GM21390 (cell line): ENCODE measurements around the gene TMEM190.
A peak's percentile ranks its signal among the peaks of the same experiment; 100 is the strongest.

Experiments
- ATAC-seq: cut with Tn5 transposase; IDR thresholded peaks from one replicate; pipeline ENCODE4 v1.9.1; 2021; ENCODE audit not compliant: unreplicated experiment

TMEM190 gene

GRCh38 chr19:55369653-55370304 is 6.8 kb upstream of the TMEM190 start:
- ATAC-seq: no peak

- ATAC-seq: no peak
Measured at GRCh38 chr19:55370305-55370988, 6.2 kb upstream of the TMEM190 start, which contains the start of gene IL11. TSS of gene IL11 (minus strand) at chr19:55370463. CDS start at chr19:55370310, 153 bp downstream.

- no peak for ATAC-seq
Measured at GRCh38 chr19:55372316-55373081, 4.1 kb upstream of the TMEM190 start.

GRCh38 chr19:55373306-55373992 is 3.2 kb upstream of the TMEM190 start:
- no peak for ATAC-seq

GRCh38 chr19:55373993-55374757 is 2.5 kb upstream of the TMEM190 start:
- ATAC-seq: no peak

- ATAC-seq: no peak
Measured at GRCh38 chr19:55377356-55378131, 918 bp downstream of the TMEM190 start.

- no peak for ATAC-seq
Measured at GRCh38 chr19:55379174-55379573, 2.5 kb downstream of the TMEM190 start.

- no peak for ATAC-seq
Measured at GRCh38 chr19:55382013-55382412, 5.4 kb downstream of the TMEM190 start.

- ATAC-seq: no peak
Measured at GRCh38 chr19:55382522-55383054, 6.0 kb downstream of the TMEM190 start.

- ATAC-seq: no peak
Measured at GRCh38 chr19:55383279-55384130, 6.9 kb downstream of the TMEM190 start.

GRCh38 chr19:55384131-55384919 is 7.7 kb downstream of the TMEM190 start, which contains the start of gene TMEM238:
TSS of gene TMEM238 (minus strand) at chr19:55384292. CDS start at chr19:55384259, 33 bp downstream.
- ATAC-seq: no peak

GRCh38 chr19:55384920-55385723 is 8.5 kb downstream of the TMEM190 start:
- peak; percentile 49 for ATAC-seq

- peak; percentile 55 for ATAC-seq
Measured at GRCh38 chr19:55385724-55386492, 9.3 kb downstream of the TMEM190 start, which contains the start of gene RPL28. TSS of gene RPL28 (plus strand) at chr19:55385932. CDS start at chr19:55386358, 426 bp downstream.

- no peak for ATAC-seq
Measured at GRCh38 chr19:55386493-55386971, 9.9 kb downstream of the TMEM190 start.

GRCh38 chr19:55387736-55388497 is 11.3 kb downstream of the TMEM190 start:
- no peak for ATAC-seq
